ENCODE measurements around the gene HSF4. TPM values are rescaled to one million over a fixed set of nuclear protein-coding genes. Genes with fewer than 3 reads are reported as not detected.

The HSF4 gene
- total RNA-seq, 1 donor from 2014 or later = 3.8 TPM

DNA sequence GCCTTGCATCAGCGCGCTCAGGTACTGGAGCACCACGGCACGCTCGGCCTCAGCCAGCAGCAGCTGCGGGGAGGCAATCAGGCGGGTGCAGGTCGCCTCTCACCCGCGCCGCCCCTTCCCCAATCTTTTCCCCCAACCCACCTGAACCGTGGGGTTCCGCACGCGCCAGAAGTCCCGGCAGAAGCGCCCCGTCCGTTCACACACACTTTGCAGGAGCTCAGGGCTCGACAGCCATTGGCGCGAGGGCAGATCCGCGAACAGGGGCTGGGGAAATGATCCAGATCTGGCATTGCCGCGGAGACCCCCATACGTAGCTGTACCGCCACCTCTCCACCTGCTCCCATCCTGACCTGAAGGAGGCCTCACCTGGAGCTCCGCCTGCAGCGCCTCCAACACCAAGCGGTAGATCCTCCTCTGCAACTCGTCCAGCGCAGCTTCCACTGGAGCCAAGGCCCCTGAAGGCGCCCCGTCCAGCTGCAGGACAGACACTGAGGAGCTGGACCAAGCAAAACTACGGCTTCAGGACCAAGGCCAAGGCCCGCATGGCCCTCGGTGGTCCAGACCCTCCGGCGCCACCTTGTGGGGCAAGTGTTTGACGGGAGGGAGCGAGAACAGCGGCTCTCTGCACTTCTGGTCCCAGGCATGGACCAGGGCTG lies 20.6 kb downstream of the HSF4 start:
- DNase-seq = peak; percentile 95

DNA sequence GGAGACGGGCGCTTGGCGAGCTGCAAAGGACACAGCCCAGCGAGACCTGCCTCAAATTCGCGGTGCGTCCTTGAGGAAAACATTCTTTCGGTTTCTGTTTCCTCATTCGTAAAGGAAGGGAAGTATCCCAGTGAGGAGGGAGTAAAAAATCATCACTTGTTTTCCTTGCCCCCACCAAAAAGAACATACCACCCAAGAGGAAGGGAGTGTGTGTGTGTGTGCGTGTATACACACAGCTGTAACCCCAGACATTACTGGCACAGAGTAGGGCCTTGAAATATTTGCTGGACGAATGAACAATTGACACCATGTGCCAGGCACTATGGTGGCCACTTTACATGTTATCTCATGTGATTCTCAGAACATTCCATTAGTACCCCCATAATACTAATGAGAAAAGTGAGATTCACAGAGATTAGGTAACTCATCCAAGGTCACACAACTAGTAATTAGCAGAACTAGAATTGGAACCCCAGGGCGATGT lies 21.1 kb downstream of the HSF4 start:
- no peak for DNase-seq

DNA sequence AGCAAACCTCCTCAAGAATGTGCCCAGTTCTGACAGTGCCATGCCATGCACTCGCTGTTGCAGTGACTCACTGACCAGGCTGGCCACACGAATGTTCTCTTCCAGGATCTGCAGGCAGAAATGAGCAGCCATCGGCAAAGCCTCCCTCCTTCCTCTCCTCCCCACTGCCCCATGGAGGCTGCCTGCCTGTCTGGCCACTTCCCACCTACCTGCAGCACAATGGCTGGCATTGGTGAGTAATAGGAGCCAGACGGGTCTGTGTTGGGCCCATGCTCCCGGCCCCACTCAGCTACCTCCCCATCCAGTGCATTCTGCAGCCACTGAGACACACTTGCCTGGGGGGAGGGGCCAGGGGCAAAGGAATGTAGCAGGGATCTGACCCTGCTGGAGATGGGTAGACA lies 22.0 kb downstream of the HSF4 start:
- no peak for DNase-seq

DNA sequence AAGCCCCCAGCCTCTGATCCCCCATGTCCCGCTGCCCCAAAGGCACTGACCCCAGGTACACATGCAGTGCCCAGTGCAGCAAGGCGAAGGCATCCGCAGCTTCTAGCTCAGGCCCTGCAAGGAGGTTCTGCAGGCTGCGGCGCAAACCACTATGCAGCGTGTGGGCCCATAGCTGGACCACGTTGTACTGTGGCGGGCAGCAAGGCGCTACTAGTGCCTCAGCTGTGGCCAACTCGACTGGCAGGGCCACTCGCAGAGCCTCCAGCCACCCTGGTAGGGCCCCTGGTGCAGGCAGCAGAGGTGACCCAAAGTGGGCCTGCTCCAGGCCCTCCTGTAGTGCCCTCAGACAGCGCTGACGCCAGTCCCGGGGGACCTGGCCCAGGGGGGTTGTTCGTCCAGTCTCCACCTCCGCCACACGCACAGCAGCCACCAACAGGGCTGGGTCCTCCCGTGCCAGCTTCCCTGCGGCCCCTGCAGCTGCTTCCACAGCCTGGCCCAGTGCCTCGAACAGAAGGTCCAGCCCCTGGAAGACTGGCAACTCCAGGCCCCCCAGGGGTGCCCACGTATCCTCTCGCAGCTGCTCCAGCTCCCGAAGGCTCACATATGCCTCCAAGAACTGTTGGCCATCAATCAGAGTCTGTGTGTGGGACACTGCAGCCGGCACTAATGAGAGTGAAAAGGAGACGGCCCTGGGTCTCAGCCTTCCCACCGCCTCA lies 22.8 kb downstream of the HSF4 start:
- peak; percentile 89 for DNase-seq

DNA sequence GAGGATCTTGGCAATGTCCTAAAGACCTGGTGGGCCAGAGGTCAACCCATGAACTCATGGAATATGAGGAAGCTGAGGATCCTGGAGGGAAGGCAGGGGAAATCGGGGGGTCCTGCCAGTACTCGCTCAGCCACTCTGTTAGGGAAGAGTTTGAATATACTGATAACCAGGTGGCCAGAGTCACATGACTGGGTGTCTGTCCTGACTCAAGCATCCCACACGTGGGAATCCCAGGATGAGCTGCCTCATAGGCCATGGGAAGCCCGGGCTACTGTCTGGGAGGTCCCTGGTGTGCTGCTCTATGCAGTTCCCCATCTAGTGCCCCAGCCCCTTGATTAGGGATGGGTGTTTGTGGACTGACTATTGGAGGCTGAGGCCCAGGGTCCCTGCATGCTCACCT lies 23.8 kb downstream of the HSF4 start:
- no peak for DNase-seq

DNA sequence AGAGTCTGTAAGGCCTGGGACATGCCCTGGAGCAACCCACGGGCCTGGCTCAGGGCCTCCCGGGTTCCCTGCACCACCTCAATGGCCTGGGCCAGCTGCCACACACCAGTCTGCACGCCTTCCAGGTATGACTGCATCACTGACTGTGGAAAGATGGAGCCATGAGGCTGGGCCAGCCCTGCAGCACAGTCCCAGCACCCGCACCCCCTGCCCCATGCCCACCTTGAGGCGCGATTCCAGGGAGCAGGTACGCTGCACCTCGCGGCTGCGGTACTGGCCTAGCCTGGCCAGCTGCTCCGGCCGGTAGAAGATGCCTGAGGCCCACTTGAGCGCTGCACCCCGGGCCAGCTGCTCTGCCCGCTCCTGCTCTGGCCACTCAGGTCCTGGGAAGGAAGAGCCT lies 24.3 kb downstream of the HSF4 start:
- no peak for DNase-seq

DNA sequence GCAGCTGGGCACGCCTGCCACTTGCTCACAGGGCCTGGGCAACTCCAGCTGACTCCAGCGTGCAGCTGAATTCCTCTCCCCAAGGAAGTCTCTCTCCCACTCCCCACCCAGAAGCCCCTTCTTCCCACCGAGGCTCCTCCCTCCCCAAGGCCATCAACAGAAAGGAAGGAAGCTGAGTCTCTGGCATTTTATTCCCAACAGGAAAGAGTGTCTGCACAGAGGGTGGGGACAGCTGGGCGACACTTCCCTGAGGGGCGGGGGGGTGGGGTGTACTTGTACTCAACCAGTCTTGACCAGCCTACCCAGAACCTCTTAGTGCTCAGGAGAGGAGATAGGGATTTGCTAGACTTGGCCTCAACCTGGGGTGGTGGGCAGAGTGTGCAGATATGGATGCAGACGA lies 25.5 kb downstream of the HSF4 start, which contains the start of gene EXOC3L1:
Gene EXOC3L1 (minus strand): TSS at position 96 of the 400 bp plus-strand sequence. CDS start 460 bp downstream, outside the sequence.
- DNase-seq = no peak

DNA sequence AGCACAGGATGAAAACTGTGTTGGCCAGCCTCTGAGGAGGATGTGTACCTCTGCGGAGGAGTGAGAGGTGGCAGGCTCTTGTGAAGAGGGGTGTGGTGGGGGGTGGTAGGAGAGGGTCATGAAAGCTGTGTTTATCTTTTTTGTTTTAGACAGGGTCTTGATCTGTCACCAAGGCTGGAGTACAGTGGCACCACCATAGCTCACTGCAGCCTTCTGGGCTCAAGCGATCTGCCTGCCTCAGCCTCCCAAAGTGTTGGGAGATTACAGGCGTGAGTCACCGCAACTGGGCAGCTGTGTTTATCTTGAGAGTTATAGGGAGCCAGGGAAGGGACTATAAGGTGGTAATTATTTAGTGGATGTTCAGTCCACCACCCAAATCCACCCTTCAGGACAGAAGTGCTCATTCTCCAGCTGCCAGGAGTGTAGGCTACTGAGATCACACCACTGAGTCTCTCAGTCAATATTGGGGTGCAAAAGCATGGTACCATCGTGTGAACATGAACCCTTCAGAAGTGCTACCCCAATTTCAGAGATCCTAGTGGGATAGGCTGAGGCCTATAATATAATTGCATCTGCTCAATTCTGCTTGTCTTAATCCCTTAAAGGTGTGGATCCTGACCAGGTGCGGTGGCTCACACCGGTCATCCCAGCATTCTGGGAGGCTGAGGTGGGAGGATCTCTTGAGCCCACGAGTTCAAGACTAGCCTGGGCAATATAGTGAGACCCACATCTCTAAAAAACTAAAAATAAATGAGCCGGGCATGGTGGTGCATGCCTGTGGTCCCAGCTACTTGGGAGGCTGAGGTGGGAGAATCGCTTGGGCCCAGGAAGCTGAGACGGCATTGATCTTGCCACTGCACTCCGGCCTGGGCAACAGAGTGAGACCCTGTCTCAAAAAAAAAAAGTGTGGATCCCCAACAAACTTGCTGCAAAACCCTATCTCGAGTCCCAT lies 26.2 kb downstream of the HSF4 start:
- DNase-seq = no peak

DNA sequence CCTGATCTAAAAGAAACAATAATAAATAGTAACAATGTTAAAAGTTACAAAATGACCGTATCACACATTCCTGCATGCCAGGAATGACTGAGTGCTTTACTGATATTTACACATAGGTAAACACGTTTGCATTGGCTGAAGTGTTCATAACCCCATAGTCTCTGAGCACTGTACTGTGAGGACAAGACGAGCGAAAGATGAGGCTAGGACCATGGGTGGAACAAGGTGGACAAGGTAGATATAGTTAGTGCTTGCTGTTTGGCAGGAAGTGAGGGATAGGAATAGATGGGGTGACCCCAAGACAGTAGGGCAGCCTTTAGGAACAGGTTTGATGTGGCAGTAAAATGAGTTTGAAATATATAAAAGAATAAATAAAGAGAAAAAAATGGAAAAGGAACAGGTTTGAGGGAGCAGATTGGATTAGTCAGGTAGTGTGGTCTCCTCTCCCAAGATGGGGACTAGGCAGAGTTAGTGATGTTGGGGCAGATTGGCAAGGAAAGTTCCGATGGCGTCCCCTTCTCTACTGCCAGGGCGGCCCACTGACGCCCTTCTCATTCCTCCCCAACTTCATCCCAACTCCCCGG lies 27.0 kb downstream of the HSF4 start:
- DNase-seq = no peak

DNA sequence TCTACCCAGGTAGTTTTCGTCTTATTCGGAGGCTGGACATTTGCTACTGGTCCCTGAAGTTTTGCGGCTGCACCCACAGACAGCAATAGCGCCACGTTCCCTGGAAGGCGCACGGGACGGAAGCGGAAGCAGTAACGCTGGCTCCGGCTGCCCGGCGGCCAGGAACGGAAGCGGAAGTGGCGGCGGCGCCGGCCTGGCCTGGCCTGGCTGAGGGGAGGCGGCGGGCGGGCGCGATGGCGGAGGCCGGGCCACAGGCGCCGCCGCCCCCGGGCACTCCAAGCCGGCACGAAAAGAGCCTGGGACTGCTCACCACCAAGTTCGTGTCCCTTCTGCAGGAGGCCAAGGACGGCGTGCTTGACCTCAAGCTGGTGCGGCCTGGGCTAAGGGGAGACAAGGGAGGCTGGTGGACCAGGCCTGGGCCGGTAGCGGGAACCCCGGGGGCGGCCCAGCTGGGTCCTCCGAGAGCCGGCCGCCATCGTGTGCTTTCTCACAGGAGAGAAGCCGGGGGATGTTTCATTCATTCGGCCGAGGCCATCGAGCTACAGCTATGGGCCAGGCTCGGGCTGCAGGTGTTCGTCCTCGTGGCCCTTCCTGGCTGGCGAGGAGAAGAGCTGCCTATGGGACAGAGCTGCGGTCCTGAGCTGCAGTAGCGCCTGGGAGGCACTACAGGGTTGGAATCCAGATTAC lies 27.6 kb downstream of the HSF4 start, which contains the start of gene E2F4:
Gene E2F4 (plus strand): TSS at position 161 of the 687 bp plus-strand sequence. CDS start 73 bp downstream, at position 234.
- peak; percentile 95 for DNase-seq

DNA sequence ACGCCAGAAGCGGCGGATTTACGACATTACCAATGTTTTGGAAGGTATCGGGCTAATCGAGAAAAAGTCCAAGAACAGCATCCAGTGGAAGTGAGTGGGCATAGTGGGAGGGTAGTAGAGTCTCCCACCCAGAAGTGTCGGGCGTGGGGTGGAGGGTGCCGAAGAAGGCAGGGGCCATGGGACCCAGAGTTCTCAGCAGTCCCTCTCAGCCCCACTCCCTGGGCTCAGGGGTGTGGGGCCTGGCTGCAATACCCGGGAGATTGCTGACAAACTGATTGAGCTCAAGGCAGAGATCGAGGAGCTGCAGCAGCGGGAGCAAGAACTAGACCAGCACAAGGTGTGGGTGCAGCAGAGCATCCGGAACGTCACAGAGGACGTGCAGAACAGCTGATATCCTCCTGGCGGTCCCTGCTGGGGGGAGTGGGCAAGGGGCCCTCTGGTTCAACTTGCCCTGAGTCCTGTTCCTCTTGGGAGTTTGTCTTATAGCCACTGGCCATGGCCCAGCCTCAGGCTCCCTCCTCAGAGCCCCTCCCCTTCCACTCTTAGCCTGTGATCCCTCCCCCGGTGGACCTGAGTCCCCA lies 28.3 kb downstream of the HSF4 start:
- no peak for DNase-seq

DNA sequence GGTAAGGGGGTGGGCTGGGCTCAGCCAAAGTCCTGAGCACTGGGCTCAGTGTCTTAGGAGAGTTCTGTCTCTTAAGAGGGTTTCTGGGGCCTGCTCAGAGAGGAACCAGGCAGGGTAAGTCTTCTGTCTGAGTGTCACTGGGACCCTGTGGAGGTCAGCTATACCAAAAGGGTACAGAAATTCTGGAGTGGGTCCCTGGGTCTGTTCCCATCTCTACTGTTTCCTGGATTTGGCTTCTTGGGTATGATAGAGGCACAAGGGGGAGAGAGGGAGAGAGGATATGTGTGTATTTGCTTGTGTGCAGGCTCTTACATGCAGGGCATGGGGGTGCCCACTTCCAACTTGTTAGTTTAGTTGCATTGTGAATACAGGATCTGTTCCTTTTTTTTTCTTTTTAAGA lies 29.0 kb downstream of the HSF4 start:
- no peak for DNase-seq

DNA sequence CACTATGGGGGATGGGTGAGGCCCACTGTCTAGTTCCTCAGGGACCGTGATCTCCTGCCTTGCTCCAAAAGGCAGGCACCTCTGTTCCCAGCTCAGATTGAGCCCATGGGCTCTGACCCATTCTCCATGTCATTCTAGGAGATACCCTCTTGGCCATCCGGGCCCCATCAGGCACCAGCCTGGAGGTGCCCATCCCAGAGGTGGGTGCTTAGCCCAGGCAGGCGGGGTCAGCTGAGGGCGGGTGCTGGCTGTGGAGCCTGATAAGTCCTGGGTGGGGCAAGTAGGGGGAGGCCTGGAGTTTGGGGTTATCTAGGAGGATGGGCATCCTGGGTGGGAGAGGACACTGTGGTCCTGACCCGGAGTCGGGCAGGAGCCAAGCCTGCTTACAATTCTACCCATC lies 29.7 kb downstream of the HSF4 start:
- DNase-seq = no peak

DNA sequence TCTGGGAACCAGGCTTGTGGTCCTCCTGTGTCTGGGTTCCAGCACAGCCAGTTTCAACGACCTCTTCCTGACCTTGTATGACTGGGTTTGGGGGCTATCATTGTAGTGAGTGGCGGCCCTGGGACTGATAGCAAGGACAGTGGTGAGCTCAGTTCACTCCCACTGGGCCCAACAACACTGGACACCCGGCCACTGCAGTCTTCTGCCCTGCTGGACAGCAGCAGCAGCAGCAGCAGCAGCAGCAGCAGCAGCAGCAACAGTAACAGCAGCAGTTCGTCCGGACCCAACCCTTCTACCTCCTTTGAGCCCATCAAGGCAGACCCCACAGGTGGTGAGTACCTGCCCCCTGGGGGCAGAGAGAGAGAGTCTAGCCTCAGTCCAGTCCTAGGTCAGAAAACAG lies 31.1 kb downstream of the HSF4 start:
- no peak for DNase-seq

DNA sequence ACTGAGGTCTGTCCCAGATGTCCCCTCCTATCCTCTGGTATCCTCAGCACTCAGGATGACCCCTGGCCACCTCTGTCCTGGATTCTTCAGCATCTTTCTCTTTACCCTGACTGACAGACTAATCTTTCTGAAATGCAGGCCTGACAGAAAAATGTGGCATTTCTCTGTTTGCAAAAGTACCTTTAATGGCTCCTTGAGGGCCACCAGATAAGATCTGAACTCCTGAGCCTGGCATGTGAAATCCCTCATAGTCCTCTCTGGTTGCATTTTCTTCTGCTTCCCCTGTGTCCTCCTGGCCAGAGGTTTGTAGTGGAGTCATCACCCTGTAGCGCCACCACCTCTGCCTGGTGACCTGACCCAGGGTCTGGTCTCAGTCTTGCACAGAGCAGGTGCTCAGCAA lies 32.3 kb downstream of the HSF4 start:
- no peak for DNase-seq

DNA sequence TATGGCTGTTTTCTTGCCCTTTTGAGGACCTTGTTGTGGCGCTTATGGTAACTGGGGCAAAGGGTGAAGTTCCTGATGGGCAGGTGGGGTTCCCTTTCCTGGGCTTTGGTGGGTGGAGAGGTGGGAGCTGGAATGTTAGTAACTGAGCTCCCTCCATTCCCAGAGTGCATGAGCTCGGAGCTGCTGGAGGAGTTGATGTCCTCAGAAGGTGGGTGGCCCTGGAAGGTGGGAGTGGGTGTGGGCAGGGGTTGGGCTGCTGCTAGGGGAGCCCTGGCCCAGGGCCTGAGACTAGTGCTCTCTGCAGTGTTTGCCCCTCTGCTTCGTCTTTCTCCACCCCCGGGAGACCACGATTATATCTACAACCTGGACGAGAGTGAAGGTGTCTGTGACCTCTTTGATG lies 33.2 kb downstream of the HSF4 start:
- DNase-seq = no peak

DNA sequence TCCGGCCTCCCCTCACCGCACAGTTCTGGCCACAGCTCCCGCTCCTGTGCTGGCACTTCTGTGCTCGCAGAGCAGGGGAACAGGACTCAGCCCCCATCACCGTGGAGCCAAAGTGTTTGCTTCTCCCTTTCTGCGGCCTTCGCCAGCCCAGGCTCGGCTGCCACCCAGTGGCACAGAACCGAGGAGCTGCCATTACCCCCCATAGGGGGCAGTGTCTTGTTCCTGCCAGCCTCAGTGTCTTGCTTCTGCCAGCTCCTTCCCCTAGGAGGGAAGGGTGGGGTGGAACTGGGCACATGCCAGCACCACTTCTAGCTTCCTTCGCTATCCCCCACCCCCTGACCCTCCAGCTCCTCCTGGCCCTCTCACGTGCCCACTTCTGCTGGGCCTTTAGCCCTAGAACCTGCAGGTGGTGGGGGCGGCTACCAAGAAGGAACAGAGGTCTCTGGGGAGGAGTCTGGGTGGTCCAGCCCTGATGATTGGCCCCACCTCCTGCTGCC lies 33.7 kb downstream of the HSF4 start:
- peak; percentile 41 for DNase-seq

DNA sequence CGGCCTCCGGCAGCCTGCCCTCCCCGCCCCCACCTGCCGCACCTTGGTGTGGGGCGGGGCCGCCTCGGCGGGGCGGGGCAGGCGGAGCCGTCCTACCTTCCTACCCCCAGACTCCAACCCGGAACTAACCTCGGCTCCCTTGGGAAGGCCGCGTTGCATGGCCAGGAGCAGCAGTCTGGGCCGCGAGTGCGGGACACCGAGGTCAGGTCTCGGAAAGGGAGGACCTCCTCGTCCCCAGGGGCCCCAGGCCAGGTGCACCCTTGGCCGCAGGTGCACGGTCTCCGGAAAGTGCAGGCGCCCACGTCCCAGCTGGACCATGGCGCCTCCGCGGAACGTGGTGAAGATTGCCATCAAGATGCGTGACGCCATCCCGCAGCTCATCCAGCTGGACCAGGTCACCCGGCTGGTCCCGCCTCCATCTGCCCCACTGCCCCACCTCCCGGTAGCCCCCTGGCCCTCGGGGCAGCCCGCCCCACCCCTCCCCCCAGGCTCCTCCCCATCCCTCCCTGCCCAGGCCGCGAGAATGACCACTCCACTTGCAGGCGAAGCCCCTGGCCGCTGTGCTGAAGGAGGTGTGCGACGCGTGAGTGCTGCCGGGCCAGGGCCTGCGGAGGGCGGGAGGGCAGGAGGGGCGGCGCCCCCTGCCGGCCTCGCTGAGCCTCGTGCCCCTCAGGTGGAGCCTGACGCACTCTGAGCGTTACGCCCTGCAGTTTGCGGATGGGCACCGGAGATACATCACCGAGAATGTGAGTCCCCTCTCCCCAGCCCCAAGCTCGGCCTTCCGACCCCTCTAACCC lies 34.7 kb downstream of the HSF4 start, which contains the start of gene ELMO3:
Gene ELMO3 (plus strand): TSS at position 121 of the 797 bp plus-strand sequence. CDS start 196 bp downstream, at position 317.
- DNase-seq = no peak

DNA sequence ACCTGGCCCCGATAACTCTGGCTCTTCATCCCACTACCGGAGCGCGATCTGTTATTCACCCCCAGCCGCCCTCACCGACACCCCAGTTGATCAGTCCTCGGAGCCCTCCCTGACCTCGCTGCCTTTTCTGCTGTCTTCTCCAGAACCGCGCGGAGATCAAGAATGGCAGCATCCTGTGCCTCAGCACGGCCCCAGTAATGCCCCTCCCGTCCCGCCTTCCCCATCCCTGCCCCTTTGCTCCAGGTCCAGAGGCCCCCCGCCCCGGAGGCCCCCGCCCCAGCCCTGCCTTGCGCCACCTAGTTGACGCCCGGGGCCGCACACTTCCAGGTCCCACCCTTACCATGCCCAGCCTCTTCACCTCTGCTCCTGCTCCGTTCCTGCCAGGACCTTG lies 35.3 kb downstream of the HSF4 start:
- no peak for DNase-seq

DNA sequence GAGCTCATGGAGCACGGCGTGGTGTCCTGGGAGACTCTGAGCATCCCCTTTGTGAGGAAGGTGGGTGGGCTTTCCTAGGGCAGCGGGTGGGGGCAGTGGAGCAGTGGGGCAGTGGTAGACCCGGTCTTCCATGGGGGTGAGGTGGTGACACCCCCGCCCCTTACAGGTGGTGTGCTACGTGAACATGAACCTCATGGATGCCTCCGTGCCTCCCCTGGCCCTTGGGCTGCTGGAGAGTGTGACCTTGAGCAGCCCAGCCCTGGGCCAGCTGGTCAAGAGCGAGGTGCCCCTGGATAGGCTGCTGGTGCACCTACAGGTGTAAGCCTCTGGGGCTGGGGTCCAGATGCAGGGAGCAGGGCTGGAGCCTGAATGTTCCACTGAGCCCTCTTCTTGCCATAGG lies 35.9 kb downstream of the HSF4 start:
- DNase-seq = no peak

All from tongue (tissue), 2 donors.